Calu3 (cell line): ENCODE results near the gene C1orf198. TPM values are rescaled to one million over a fixed set of nuclear protein-coding genes. Genes with fewer than 3 reads are reported as not detected.

ENCODE experiments used
- Bru-seq: library from RNA; stranded (reverse); fragments of 400-500 nt; gene quantifications from one replicate; lab custom pipeline; 2021; lab: Mats Ljungman, UMichigan
- BruChase-seq, 2 experiments: library from RNA; stranded (reverse); fragments of 400-500 nt; gene quantifications; one replicate each; lab custom pipeline; 2021; lab: Mats Ljungman, UMichigan
- BruUV-seq: library from RNA; stranded (reverse); fragments of 400-500 nt; replicated peaks from 2 replicates; lab custom pipeline; 2021; lab: Mats Ljungman, UMichigan
- CTCF ChIA-PET: fragments of 300-600 bp; sonication (Branson Sonifier 250); formaldehyde crosslinking; loops from one replicate; lab custom pipeline; 2022; ENCODE audit warnings: antibody characterized with exemption; lab: Charles Lee
- DNase-seq: peaks from one replicate; pipeline ENCODE4 v3.0.0; 2022
- H3K27ac Mint-ChIP-seq: one replicate; pipeline ENCODE4 v1.8.0; 2022; ENCODE audit warnings: mixed read lengths; ENCODE audit not compliant: unreplicated experiment
- H3K27me3 Mint-ChIP-seq: one replicate; pipeline ENCODE4 v1.8.0; 2022; ENCODE audit warnings: mixed read lengths; ENCODE audit not compliant: unreplicated experiment
- H3K36me3 Mint-ChIP-seq: one replicate; pipeline ENCODE4 v1.8.0; 2022; ENCODE audit warnings: mild to moderate bottlenecking, moderate library complexity, mixed read lengths; ENCODE audit not compliant: insufficient read depth, unreplicated experiment
- H3K4me1 Mint-ChIP-seq: one replicate; pipeline ENCODE4 v1.8.0; 2022; ENCODE audit warnings: mild to moderate bottlenecking, low read depth, mixed read lengths; ENCODE audit not compliant: unreplicated experiment
- H3K4me3 Mint-ChIP-seq: one replicate; pipeline ENCODE4 v1.8.0; 2022; ENCODE audit warnings: mild to moderate bottlenecking, low read depth, moderate library complexity, mixed read lengths; ENCODE audit not compliant: unreplicated experiment
- H3K9me3 Mint-ChIP-seq: one replicate; pipeline ENCODE4 v1.8.0; 2022; ENCODE audit warnings: low read depth, mixed read lengths; ENCODE audit not compliant: unreplicated experiment
- intact Hi-C: fragments of 100-400 bp; cut with micrococcal nuclease; formaldehyde crosslinking; loops from one replicate; pipeline ENCODE4 v1.10.0; 2022; ENCODE audit not compliant: unreplicated experiment
- long read RNA-seq: library from polyadenylated mRNA; stranded (forward); transcript quantifications from one replicate; pipeline ENCODE4 v2.0.0, GENCODE V29; 2022
- total RNA-seq: library from RNA; stranded (reverse); gene quantifications from 2 replicates; pipeline ENCODE4 v1.2.3, GENCODE V29; 2022
- TF ChIP-seq, protein P1 (sequence below): fragments of 200-600 bp; IDR thresholded peaks from one replicate; pipeline ENCODE4 v1.8.0; 2022; ENCODE audit warnings: antibody characterized with exemption; ENCODE audit not compliant: unreplicated experiment

The C1orf198 gene, protein sequence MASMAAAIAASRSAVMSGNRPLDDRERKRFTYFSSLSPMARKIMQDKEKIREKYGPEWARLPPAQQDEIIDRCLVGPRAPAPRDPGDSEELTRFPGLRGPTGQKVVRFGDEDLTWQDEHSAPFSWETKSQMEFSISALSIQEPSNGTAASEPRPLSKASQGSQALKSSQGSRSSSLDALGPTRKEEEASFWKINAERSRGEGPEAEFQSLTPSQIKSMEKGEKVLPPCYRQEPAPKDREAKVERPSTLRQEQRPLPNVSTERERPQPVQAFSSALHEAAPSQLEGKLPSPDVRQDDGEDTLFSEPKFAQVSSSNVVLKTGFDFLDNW
- total RNA-seq (77.2 and 80.4 TPM in 2 replicates), Bru-seq, nascent RNA (percentile 90 among the genes with signal in this experiment), BruChase-seq, experiment 1, labeled RNA remaining after a 6-hour chase (percentile 94 among the genes with signal in this experiment), BruChase-seq, experiment 2, labeled RNA remaining after a 2-hour chase (percentile 92 among the genes with signal in this experiment)
- long read RNA-seq, transcript C1orf198-201 (4 exons, 3,858 nt), result major isoform, 230 of 273 reads
- long read RNA-seq, partial matches to known transcripts, result 4 of 273 reads
- long read RNA-seq, other reads (novel, unspliced or antisense), result 38 of 273 reads

DNA sequence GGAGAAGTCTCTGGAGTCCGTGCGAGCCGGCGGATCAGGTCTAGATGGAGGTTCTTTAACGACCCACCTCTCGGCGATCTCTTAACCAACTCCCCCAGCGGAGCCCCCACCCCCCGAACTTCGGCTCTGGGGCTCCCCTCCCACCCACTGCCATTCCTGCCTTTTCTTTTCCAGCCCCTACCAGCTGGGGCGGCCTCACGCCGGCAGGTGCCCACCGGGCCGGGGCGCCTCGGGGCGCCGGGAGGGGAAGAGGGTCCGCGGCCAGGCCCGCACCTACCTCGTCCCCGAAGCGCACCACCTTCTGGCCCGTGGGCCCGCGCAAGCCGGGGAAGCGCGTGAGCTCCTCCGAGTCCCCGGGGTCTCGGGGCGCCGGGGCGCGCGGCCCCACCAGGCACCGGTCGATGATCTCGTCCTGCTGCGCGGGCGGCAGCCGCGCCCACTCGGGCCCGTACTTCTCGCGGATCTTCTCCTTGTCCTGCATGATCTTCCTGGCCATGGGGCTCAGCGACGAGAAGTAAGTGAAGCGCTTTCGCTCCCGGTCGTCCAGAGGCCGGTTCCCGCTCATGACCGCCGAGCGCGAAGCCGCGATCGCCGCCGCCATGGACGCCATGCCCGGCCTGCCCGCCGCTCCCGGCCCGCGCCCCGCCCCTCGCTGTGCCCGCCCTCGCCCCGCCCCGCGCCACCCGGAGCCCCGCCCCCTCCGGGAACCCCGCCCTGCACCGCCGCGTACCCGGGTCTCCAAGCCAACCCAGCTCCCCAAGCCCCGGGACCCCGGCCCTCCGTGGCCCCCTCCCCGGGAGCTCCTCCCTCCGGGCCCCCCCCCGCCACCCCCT, at the start of gene C1orf198:
C1orf198 (minus strand) TSS at position 619 of the 833 bp plus-strand sequence; CDS start at position 610, 9 bp downstream.
- H3K36me3 Mint-ChIP-seq, result peaks cover 44% of the 10 kb centered on the region
- H3K27ac Mint-ChIP-seq, result peak within 1 kb of the TSS; percentile 97
- no TSS peak for BruUV-seq
- H3K27me3 Mint-ChIP-seq, result no peaks in the 10 kb centered on the region
- TF ChIP-seq, protein P1, sequence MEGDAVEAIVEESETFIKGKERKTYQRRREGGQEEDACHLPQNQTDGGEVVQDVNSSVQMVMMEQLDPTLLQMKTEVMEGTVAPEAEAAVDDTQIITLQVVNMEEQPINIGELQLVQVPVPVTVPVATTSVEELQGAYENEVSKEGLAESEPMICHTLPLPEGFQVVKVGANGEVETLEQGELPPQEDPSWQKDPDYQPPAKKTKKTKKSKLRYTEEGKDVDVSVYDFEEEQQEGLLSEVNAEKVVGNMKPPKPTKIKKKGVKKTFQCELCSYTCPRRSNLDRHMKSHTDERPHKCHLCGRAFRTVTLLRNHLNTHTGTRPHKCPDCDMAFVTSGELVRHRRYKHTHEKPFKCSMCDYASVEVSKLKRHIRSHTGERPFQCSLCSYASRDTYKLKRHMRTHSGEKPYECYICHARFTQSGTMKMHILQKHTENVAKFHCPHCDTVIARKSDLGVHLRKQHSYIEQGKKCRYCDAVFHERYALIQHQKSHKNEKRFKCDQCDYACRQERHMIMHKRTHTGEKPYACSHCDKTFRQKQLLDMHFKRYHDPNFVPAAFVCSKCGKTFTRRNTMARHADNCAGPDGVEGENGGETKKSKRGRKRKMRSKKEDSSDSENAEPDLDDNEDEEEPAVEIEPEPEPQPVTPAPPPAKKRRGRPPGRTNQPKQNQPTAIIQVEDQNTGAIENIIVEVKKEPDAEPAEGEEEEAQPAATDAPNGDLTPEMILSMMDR, result no peak
- H3K9me3 Mint-ChIP-seq, result no peaks in the 10 kb centered on the region
- H3K4me1 Mint-ChIP-seq, result peaks cover 50% of the 10 kb centered on the region
- CTCF ChIA-PET, result interaction anchor here (0.6 to 3.1 kb wide), 7 partner anchors 8 to 470 kb away, joined by 3 to 12 read pairs (median 4); partner anchors contain the start of genes EXOC8 and SPRTN
- peak; percentile 88 for DNase-seq
- intact Hi-C loops, result loop anchor here (2.0 to 5.0 kb wide), 4 partner anchors 43 to 469 kb away; partner anchors contain the start of genes ARV1, EXOC8, SPRTN and TTC13
- H3K4me3 Mint-ChIP-seq, result peak within 1 kb of the TSS; percentile 86

DNA sequence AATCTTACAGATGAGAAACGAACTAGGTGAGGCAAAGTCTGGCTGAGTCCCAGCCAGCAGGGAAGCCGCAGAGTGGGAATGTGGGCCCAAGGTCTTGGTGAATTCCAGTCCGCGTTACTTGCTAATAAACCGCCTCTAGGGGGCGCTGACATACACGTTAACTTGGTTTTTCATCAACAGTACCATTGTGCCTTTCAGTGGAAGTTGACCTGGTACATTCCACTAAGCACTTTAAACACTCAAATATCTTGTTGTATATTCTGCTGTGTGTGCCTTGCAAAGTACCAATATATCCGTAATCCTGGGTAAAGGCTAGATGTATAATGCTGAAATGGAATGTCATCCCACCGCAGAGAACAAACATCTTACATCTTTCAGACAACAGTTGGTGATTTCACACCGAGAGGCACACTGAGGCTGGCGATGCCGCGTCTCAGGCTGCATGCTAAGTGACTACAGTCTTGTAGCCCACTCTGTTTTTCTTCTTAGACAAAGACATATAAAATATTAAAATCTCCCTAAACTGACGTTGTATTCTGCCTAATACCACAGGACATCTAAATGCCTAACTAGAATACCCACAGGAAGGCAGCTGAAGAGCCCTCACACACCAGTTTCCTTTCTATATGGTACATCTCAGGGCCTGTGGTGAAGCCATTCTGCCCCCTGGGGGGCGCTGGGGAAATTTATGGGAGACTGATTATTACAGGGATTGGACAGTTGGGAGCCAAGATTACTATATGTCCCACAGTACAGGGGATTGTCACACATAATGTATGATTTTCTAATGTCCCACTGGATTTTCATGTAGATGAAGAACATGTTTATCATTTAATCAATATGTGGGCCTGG, 49.2 kb upstream of the C1orf198 start:
- TF ChIP-seq, protein P1, result peak; percentile 61
- CTCF ChIA-PET, result interaction anchor here (1.3 to 1.4 kb wide), 2 partner anchors 10 to 293 kb away, joined by 3 read pairs; no protein-coding TSS in a partner anchor
- Mint-ChIP-seq H3K4me3 (no peak overlapping the region), H3K9me3 (no peaks in the 10 kb centered on the region), H3K27me3 (no peaks in the 10 kb centered on the region), H3K27ac (no peak overlapping the region), H3K4me1 (no peaks in the 10 kb centered on the region), H3K36me3 (peaks cover 4% of the 10 kb centered on the region)
- intact Hi-C loops, result loop anchor here (1.0 to 5.0 kb wide), 4 partner anchors 55 to 294 kb away; partner anchors contain the start of genes ARV1 and TTC13
- peak; percentile 80 for DNase-seq
- BruUV-seq, result no TSS peak

DNA sequence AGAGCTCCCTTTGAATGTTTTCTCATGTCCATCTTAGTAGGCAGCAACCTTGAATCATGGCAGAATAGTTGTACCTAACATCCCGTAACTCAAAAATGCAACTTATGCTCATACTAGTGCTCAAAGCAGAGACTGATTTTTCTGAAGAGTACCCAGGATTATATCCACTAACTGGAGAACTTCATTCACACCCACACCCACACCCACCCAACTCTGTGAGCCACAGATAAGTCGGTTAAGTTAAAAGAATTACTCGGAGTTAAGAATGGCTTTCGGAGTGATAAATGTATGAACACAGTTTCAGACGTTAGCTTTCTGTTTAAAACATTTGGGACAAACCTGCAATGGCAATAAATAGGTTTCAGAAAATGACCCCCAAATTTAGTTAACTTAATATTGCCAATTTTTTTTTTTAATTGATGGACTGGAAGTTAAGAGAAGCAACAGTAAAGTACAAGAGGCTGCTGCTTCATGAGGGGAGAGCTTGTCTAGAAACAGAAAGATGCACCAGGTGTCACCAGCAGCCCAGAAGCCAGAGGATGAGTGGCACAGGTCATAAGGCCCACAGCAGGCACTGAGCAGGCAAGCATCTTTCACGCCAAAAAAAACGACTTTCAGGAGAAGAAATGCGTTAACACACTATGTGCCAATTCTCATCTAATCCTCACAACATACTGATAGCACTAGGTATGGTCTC, 48.4 kb upstream of the C1orf198 start:
- no peaks in the 10 kb centered on the region for H3K4me1 Mint-ChIP-seq
- no peak for DNase-seq
- no peak overlapping the region for H3K27ac Mint-ChIP-seq
- peaks cover under 1% of the 10 kb centered on the region for H3K36me3 Mint-ChIP-seq
- TF ChIP-seq, protein P1, result no peak
- no peak overlapping the region for H3K4me3 Mint-ChIP-seq
- intact Hi-C loops, result loop anchor here (1.0 to 5.0 kb wide), 4 partner anchors 54 to 295 kb away; partner anchors contain the start of genes ARV1 and TTC13
- no peaks in the 10 kb centered on the region for H3K9me3 Mint-ChIP-seq
- no TSS peak for BruUV-seq
- CTCF ChIA-PET, result interaction anchor here (0.6 to 1.3 kb wide), 2 partner anchors 241 to 294 kb away, joined by 3 read pairs; no protein-coding TSS in a partner anchor
- no peaks in the 10 kb centered on the region for H3K27me3 Mint-ChIP-seq
